ENCODE data around the gene PRKN.

DNA sequence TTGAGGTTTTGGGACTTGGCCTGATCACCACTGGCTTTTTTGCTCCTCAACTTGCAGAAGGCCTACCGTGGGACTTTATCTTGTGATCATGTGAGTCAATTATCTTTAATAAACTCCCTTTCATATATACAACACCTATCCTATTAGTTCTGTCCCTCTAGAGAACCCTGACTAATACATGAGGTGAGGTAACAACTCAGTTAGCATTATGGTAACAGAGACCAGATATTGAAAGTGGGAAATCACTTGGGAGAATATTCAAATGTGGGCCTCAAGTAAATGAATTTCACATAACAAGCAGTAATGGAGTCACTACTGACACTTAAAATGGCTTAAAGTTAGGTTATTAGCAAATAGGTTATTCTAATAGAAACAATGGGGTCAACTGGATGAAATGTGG is 1015.6 kb downstream of the PRKN start:
- TF ChIP-seq, protein P1, sequence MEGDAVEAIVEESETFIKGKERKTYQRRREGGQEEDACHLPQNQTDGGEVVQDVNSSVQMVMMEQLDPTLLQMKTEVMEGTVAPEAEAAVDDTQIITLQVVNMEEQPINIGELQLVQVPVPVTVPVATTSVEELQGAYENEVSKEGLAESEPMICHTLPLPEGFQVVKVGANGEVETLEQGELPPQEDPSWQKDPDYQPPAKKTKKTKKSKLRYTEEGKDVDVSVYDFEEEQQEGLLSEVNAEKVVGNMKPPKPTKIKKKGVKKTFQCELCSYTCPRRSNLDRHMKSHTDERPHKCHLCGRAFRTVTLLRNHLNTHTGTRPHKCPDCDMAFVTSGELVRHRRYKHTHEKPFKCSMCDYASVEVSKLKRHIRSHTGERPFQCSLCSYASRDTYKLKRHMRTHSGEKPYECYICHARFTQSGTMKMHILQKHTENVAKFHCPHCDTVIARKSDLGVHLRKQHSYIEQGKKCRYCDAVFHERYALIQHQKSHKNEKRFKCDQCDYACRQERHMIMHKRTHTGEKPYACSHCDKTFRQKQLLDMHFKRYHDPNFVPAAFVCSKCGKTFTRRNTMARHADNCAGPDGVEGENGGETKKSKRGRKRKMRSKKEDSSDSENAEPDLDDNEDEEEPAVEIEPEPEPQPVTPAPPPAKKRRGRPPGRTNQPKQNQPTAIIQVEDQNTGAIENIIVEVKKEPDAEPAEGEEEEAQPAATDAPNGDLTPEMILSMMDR (IDR thresholded peaks at IDR 0.05) = no peak
- TF ChIP-seq POLR2A (IDR thresholded peaks at IDR 0.05) = no peak
